Brain microvascular endothelial cell (primary cell): ENCODE measurements around the gene NKAIN4.
"Not testable (repeated sequence)": the region's sequence is repeated elsewhere in the genome, so short reads cannot be mapped to it uniquely, and the experiment has no call there.

Experiments
- DNase-seq: peaks from one replicate; pipeline ENCODE4 v3.0.0-alpha.2; 2020
- H3K27ac ChIP-seq: fragments of 250-450 bp; sonication (Bioruptor Pico); 2 replicates; pipeline ENCODE4 v1.5.1; 2020; ENCODE audit warnings: mild to moderate bottlenecking, moderate library complexity
- H3K27me3 ChIP-seq: fragments of 250-450 bp; sonication (Bioruptor Pico); replicated peaks from 2 replicates; pipeline ENCODE4 v1.5.1; 2020; ENCODE audit warnings: mild to moderate bottlenecking
- H3K36me3 ChIP-seq: fragments of 250-450 bp; sonication (Bioruptor Pico); replicated peaks from 2 replicates; pipeline ENCODE4 v1.5.1; 2020; ENCODE audit warnings: mild to moderate bottlenecking
- H3K4me3 ChIP-seq: 2 replicates; pipeline ENCODE4 v1.5.1; 2011; ENCODE audit warnings: low read depth, mild to moderate bottlenecking, control low read depth, low read length, moderate library complexity
- in situ Hi-C: cut with HindIII; loops from 2 replicates; pipeline ENCODE4 v1.10.0; 2017; ENCODE audit warnings: low sequenced_read_pairs, low pct_ligation_motif_present
- TF ChIP-seq, protein P1 (sequence below): IDR thresholded peaks from 2 replicates; pipeline ENCODE4 v1.5.1; 2011; ENCODE audit warnings: low read depth, mild to moderate bottlenecking, moderate library complexity, low read length, control low read depth, inconsistent platforms; ENCODE audit errors: missing control alignments

Gene NKAIN4

DNA sequence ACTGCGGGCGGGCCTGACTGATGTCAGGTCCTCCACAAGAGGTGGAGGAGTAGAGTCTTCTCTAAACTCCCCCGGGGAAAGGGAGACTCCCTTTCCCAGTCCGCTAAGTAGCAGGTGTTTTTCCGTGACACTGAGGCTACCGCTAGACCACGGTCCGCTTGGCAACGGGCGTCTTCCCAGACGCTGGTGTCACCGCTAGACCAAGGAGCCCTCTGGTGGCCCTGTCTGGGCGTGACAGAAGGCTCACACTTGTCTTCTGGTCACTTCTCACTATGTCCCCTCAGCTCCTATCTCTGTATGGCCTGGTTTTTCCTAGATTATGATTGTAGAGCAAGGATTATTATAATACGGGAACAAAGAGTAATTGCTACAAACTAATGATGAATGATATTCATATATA, 2.9 kb downstream of the NKAIN4 start:
- peaks cover 46% of the 10 kb centered on the region for H3K27me3 ChIP-seq
- TF ChIP-seq, protein P1, sequence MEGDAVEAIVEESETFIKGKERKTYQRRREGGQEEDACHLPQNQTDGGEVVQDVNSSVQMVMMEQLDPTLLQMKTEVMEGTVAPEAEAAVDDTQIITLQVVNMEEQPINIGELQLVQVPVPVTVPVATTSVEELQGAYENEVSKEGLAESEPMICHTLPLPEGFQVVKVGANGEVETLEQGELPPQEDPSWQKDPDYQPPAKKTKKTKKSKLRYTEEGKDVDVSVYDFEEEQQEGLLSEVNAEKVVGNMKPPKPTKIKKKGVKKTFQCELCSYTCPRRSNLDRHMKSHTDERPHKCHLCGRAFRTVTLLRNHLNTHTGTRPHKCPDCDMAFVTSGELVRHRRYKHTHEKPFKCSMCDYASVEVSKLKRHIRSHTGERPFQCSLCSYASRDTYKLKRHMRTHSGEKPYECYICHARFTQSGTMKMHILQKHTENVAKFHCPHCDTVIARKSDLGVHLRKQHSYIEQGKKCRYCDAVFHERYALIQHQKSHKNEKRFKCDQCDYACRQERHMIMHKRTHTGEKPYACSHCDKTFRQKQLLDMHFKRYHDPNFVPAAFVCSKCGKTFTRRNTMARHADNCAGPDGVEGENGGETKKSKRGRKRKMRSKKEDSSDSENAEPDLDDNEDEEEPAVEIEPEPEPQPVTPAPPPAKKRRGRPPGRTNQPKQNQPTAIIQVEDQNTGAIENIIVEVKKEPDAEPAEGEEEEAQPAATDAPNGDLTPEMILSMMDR: peak; percentile 42
- DNase-seq: peak; percentile 9
- H3K36me3 ChIP-seq, H3K4me3 ChIP-seq, H3K27ac ChIP-seq, in situ Hi-C loops: not testable (repeated sequence)

DNA sequence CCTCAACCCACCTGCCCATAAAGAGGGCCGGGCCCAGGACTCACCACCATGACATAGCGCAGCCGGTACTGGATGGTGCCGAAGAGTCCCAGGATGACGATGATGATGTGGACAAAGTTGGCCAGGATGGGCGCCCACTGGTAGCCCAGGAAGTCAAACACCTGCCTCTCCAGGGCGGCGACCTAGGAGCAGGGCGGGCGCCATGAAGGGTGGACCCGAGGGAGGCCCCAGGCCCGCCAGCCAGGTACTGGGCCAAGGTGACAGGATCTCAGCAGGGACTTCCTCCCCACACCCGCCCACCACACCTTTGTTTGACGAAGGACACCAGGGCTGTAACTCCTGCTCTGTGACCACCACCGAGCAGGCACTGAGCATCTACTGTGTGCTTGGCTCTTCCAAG, 4.4 kb downstream of the NKAIN4 start:
- H3K4me3 ChIP-seq: no peak overlapping the region
- no peaks in the 10 kb centered on the region for H3K36me3 ChIP-seq
- DNase-seq: no peak
- in situ Hi-C loops: no loop called here
- TF ChIP-seq, protein P1: no peak
- no peak overlapping the region for H3K27ac ChIP-seq
- peaks cover 37% of the 10 kb centered on the region for H3K27me3 ChIP-seq

DNA sequence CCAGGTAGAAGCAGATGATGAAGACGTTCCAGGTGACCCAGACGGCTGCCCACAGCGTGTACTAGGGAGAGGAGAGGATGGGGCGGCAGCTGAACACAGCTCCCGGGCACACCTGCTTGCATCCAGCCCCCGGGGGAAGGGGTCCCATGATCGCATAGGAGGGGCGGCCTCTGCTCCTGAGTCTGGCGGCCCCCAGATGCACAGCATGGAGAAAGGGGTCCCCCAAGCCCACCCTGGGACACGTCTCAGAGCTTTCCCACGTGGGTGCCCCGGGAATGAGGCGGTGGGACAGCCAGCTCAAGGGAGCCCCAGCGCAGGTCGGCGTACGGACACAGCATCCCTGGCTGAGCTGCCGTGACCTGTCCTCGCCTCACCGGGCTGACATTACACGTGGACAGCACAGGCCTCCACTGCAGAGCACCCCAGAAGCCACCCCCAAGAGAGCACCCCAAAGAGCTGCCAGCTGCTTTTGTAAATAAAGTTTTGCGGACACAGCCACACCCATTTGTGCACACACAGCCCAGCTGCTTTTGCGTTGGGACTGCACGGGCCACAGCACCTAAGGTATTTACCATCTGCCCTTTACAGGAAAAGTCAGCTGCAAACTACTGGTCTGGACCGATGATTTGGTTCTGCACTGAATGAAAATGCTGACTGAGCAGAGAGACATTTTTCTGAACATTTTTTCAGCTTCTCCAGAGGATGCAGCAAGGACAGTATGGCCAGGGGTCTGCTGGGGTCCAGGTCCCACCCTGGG, 5.2 kb downstream of the NKAIN4 start:
- no peaks in the 10 kb centered on the region for H3K36me3 ChIP-seq
- H3K27me3 ChIP-seq: peaks cover 31% of the 10 kb centered on the region
- DNase-seq: no peak
- TF ChIP-seq, protein P1: no peak
- in situ Hi-C loops: no loop called here
- H3K27ac ChIP-seq: no peak overlapping the region
- no peak overlapping the region for H3K4me3 ChIP-seq

DNA sequence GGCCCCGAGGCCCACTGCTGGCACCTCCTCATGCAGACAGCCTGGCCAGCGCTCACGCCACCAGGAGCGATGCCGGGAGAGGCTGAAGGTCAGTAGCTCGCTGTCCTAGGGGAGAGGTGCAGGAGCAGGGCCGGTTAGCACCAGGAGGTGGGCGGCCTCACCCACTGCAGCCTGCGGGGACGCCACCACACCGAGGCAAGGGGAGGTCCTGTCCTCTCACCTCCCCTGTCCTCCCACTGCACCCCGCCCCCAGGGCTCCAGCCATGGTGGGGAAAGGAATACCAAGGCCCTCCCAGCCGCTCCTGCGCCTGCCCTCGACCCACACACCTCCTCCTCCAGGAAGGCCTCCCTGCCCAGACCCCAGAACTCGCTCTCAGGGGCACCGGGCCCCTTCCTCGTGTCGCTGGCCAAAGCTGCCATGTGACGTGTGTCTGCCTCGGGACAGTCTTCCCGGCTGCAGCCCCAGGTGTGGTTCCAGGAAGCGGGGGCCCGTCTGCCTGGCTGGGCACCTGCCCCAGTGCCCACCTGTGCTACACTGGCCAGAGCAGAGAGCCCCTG, 6.5 kb downstream of the NKAIN4 start:
- H3K36me3 ChIP-seq: no peaks in the 10 kb centered on the region

DNA sequence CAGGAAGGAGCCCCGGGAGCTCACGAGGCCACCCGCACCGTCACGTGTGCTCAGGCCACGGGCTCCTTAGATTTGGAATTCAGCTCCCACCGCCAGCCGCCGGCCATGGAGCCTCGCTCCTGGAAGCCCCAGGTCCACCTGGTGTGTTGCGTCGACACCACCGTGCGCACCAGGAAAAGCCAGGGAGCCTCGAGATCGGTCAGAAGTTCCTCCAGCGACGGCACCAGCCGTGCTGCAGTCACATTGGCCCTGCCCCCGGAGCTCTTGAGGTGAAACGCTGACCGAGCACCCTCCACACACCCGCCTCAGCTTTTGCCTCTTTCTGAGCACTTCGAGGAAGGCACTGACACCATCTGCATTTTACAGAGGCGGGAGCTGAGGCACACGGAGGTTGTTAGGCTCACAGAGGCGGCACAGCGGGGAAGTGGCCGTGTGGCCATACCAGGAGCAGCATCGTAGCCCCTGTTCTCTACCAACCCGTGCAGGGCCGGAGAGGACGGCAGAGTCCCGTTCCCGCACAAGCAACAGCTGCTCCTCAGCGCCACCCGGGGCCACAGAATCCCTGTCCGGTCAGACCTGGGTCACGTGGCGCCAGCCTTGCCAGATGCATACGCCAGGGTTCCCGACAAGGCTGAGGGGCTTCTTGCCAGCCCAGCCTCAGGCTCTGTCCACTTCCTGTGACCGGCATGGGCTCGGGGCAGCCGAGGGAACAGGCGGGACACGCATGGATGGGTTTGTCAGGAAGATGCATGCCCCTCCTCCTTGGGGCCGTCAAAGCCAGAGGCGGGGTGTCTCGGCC, 7.6 kb downstream of the NKAIN4 start:
- no peaks in the 10 kb centered on the region for H3K36me3 ChIP-seq
- H3K4me3 ChIP-seq: no peak overlapping the region
- TF ChIP-seq, protein P1: no peak
- H3K27ac ChIP-seq: no peak overlapping the region
- no peak for DNase-seq
- H3K27me3 ChIP-seq: peaks cover 16% of the 10 kb centered on the region
- in situ Hi-C loops: no loop called here

More for the DNA sequence above, 6.5 kb downstream of the NKAIN4 start:
- TF ChIP-seq, protein P1: no peak
- in situ Hi-C loops: no loop called here
- no peak overlapping the region for H3K4me3 ChIP-seq
- H3K27ac ChIP-seq: no peak overlapping the region
- H3K27me3 ChIP-seq: peaks cover 20% of the 10 kb centered on the region
- no peak for DNase-seq
